ENCODE measurements around the gene SRC. TPM values are rescaled to one million over a fixed set of nuclear protein-coding genes. Genes with fewer than 3 reads are reported as not detected.
"Not testable (repeated sequence)": the region's sequence is repeated elsewhere in the genome, so short reads cannot be mapped to it uniquely, and the experiment has no call there.

SRC gene
- total RNA-seq, 4 donors from 2014 or later = 87.0 to 155 (median 130) TPM

DNA sequence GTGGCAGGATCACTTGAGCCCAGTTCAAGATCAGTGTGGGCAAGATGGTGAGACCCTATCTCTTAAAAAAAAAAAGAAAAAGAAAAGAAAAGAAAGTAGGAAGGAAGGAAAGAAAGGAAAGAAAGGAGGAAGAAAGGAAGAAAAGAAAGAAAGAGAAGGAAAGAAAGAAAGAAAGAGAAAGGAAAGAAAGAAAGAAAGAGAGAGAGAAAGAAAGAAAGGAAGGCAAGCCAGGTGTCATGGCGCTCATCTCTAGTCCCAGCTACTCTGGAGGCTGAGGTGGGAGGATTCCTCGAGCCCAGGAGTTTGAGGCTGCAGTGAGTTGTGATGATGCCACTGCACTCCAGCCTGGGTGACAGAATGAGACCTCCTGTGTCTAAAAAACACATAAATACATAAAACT lies 11.5 kb upstream of the SRC start:
- intact Hi-C loops (cut with DNase I; ENCODE audit: low total_unique reads) (no loop called here), in situ Hi-C loops (cut with MboI; ENCODE audit: low pct_ligation_motif_present in 1 of 4, low pct_unique_long_range_greater_than_20kb in 1 of 4, low sequenced_read_pairs in 3 of 4) (no loop called here)
- TF ChIP-seq EP300 (IDR thresholded peaks at IDR 0.05; ENCODE audit: low read depth) (no peak), CTCF (IDR thresholded peaks at IDR 0.05) (no peak), POLR2A (IDR thresholded peaks at IDR 0.05) (no peak), POLR2AphosphoS5 (IDR thresholded peaks at IDR 0.05) (no peak)
- no peak overlapping the region for H3K4me3 ChIP-seq
- no peaks in the 10 kb centered on the region for H3K36me3 ChIP-seq
- peaks cover 14 to 30% (median 22%) of the 10 kb centered on the region in 4 donors for H3K4me1 ChIP-seq
- H3K9me3 ChIP-seq = no peaks in the 10 kb centered on the region
- H3K27me3 ChIP-seq = no peaks in the 10 kb centered on the region
- no peak overlapping the region for H3K27ac ChIP-seq
- no peak for DNase-seq
- 96 to 100% methylated on average over 2 of the region's 2 CpGs for WGBS, 2 donors (ENCODE audit: low coverage in 1 of 2)

- H3K27me3 ChIP-seq = no peaks in the 10 kb centered on the region
- intact Hi-C loops (cut with DNase I; ENCODE audit: low total_unique reads) (no loop called here), in situ Hi-C loops (cut with MboI; ENCODE audit: low pct_ligation_motif_present in 1 of 4, low pct_unique_long_range_greater_than_20kb in 1 of 4, low sequenced_read_pairs in 3 of 4) (no loop called here)
- H3K4me3 ChIP-seq = no peak overlapping the region
- DNase-seq = peak; percentile 46
- no peaks in the 10 kb centered on the region for H3K9me3 ChIP-seq
- H3K27ac ChIP-seq = peak overlapping the region; percentile 68 to 76 (median 72)
- peaks cover 14 to 30% (median 22%) of the 10 kb centered on the region in 4 donors for H3K4me1 ChIP-seq
- 56 to 76% methylated on average over 4 to 15 of the region's 15 CpGs for WGBS, 2 donors (ENCODE audit: low coverage in 1 of 2)
- TF ChIP-seq POLR2A (IDR thresholded peaks at IDR 0.05) = no peak
- TF ChIP-seq EP300 (IDR thresholded peaks at IDR 0.05; ENCODE audit: low read depth) = no peak
- peak in 1 of 3 donors; percentile 46 for TF ChIP-seq POLR2AphosphoS5 (IDR thresholded peaks at IDR 0.05)
- H3K36me3 ChIP-seq = no peaks in the 10 kb centered on the region
Measured at GRCh38 chr20:37335642-37336368, 10.1 kb upstream of the SRC start.

GRCh38 chr20:37336369-37337207 lies 9.4 kb upstream of the SRC start:
- Histone ChIP-seq H3K9me3 (no peaks in the 10 kb centered on the region), H3K4me3 (peak overlapping the region in 1 of 4 donors; percentile 19), H3K4me1 (peaks cover 12 to 28% (median 19%) of the 10 kb centered on the region in 4 donors), H3K36me3 (no peaks in the 10 kb centered on the region), H3K27ac (peak overlapping the region; percentile 68 to 76 (median 72)), H3K27me3 (no peaks in the 10 kb centered on the region)
- DNase-seq = peak; percentile 63
- TF ChIP-seq POLR2A (IDR thresholded peaks at IDR 0.05) (no peak), EP300 (IDR thresholded peaks at IDR 0.05; ENCODE audit: low read depth) (no peak), CTCF (IDR thresholded peaks at IDR 0.05) (no peak), POLR2AphosphoS5 (IDR thresholded peaks at IDR 0.05) (no peak)
- 0 to 31% methylated on average over 1 to 11 of the region's 11 CpGs for WGBS, 2 donors (ENCODE audit: low coverage in 1 of 2)
- in situ Hi-C loops (cut with MboI; ENCODE audit: low pct_ligation_motif_present in 1 of 4, low pct_unique_long_range_greater_than_20kb in 1 of 4, low sequenced_read_pairs in 3 of 4) = no loop called here
- intact Hi-C loops (cut with DNase I; ENCODE audit: low total_unique reads) = no loop called here

DNA sequence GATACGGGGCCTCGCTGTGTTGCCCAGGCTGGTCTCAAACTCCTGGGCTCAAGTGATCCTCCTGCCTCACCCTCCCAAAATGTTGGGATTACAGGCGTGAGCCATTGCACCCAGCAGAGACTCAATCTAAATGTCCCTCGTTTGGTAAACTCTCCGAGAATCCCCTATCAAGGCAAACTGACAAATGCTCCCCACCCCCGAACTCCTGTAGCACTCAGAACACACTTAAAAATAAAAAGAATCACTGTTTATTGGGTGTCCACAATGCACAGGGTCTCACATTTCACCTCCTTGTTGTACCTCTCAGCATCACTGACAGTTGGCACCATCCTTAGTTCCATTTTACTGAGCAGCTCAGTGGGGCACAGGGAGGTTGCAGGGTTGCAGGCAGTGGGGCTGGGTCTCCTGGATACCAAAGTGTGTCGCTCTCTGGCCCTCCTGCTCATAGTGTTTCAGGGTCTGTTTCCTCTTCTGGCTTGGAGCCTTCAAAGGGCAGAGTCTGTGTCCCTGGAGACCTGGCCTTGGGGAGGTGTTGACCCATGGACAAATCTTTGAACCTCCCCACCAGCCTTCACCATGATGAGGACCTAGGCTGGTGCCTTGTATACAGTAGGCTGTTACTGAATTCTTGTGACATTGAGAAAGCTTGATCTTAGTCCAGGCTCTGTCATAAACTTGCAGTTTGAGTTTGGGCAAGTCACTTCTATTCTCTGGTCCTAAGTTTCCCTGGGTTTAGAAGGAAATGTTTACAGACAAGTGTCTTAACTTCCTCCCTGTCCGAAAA lies 8.5 kb upstream of the SRC start:
- H3K36me3 ChIP-seq = no peaks in the 10 kb centered on the region
- H3K4me3 ChIP-seq = no peak overlapping the region
- in situ Hi-C loops (cut with MboI; ENCODE audit: low pct_ligation_motif_present in 1 of 4, low pct_unique_long_range_greater_than_20kb in 1 of 4, low sequenced_read_pairs in 3 of 4) (no loop called here), intact Hi-C loops (cut with DNase I; ENCODE audit: low total_unique reads) (no loop called here)
- peak overlapping the region; percentile 68 to 76 (median 72) for H3K27ac ChIP-seq
- TF ChIP-seq POLR2A (IDR thresholded peaks at IDR 0.05) = no peak
- no peak for TF ChIP-seq CTCF (IDR thresholded peaks at IDR 0.05)
- no peak for TF ChIP-seq EP300 (IDR thresholded peaks at IDR 0.05; ENCODE audit: low read depth)
- no peak for TF ChIP-seq POLR2AphosphoS5 (IDR thresholded peaks at IDR 0.05)
- peaks cover 11 to 22% (median 16%) of the 10 kb centered on the region in 4 donors for H3K4me1 ChIP-seq
- no peak for DNase-seq
- WGBS, 2 donors (ENCODE audit: low coverage in 1 of 2) = 67 to 82% methylated on average over 5 to 8 of the region's 8 CpGs
- no peaks in the 10 kb centered on the region for H3K9me3 ChIP-seq
- no peaks in the 10 kb centered on the region for H3K27me3 ChIP-seq

DNA sequence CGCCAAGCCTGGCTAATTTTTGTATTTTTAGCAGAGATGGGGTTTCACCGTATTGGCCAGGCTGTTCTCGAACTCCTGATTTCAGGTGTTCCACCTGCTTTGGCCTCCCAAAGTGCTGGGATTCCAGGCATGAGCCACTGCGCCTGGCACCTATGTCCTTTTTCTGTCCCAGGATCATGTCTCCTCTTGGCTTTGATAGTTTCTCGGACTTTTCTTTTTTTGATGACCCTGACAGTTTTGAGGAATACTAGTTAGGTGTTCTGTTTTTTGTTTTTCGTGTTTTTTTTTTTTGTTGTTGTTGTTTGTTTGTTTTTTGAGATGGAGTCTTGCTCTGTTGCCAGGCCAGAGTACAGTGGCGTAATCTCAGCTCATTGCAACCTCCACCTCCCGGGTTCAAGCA lies 7.6 kb upstream of the SRC start:
- DNase-seq; H3K9me3 ChIP-seq; H3K4me3 ChIP-seq; H3K36me3 ChIP-seq; intact Hi-C loops (cut with DNase I; ENCODE audit: low total_unique reads); H3K27ac ChIP-seq; H3K27me3 ChIP-seq; in situ Hi-C loops (cut with MboI; ENCODE audit: low pct_ligation_motif_present in 1 of 4, low pct_unique_long_range_greater_than_20kb in 1 of 4, low sequenced_read_pairs in 3 of 4): not testable (repeated sequence)
- WGBS, 2 donors (ENCODE audit: low coverage in 1 of 2) = 90 to 94% methylated on average over 7 to 8 of the region's 8 CpGs
- peaks cover 11 to 29% (median 23%) of the 10 kb centered on the region in 4 donors for H3K4me1 ChIP-seq
